ENCODE results near the gene PDSS1. TPM values are rescaled to one million over a fixed set of nuclear protein-coding genes. Genes with fewer than 3 reads are reported as not detected.

PDSS1 gene
- total and polyA plus RNA-seq, 9 of the 15 experiments (the other 6 are each of a cell fraction or from before 2014, with no cell fraction given), result 11.0 to 59.5 (median 45.3) TPM

DNA sequence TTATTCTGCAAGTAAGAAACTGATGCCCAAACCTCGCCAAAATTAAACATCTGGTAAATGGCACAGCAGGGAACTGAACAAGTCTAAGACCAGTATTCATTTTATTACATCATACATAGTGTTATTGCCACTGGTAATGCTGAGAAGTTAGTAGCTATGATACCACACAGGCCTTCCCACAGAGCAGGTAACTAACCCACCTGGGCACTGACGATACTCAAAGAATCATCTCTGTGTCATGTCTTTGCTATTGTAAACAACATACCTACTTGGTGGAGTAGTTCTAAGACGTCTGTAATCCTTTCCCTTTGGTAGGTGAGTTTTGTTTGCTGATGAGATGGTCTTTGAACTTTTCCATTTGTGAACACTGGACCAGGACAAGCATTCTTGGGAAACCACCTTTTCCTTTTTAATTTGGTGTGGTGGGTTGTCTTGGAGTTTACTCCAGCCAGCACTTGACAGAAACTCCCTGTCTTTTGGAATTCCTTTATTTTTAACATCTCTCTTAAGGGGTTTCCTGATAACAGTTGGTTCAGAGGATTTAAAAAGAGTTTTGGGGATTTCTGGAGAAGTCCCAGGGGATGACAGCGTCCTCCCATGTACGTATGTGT is 40.9 kb downstream of the PDSS1 start:
- WGBS (ENCODE audit: insufficient coverage, low coverage, missing lambda C conversion rate), result 94% methylated on average over 5 of the region's 5 CpGs
- BruUV-seq (replicated peaks), result no TSS peak
- H3K36me3 ChIP-seq (ENCODE audit: control insufficient read depth, insufficient read depth, low read length), result peaks cover 97% of the 10 kb centered on the region
- H3K9ac ChIP-seq (ENCODE audit: insufficient read depth in 1 of 2, low read depth in 2 of 2, low read length in 2 of 2), result no peak overlapping the region
- no peaks in the 10 kb centered on the region for H3K9me3 ChIP-seq (replicated peaks; ENCODE audit: control insufficient read depth, insufficient read depth, low read depth, low read length)
- no peak overlapping the region for H3K4me3 ChIP-seq
- no peaks in the 10 kb centered on the region for H3K27me3 ChIP-seq (ENCODE audit: control insufficient read depth in 2 of 2, insufficient read depth in 2 of 2, low read length in 2 of 2)
- no peaks in the 10 kb centered on the region for H3K9me1 ChIP-seq (ENCODE audit: control insufficient read depth, insufficient read depth, low read length)
- ATAC-seq, result no peak
- POLR2A ChIA-PET, result no interaction called here
- intact Hi-C loops (cut with micrococcal nuclease) (no loop called here), in situ Hi-C loops (cut with MboI) (no loop called here)
- H3K4me2 ChIP-seq (ENCODE audit: insufficient read depth, low read length), result no peak overlapping the region
- no peak for TF ChIP-seq KAT8 (IDR thresholded peaks at IDR 0.05; ENCODE audit: low read depth)
- TF ChIP-seq ELF4 (CRISPR knock-in tag; IDR thresholded peaks at IDR 0.05), result no peak
- TF ChIP-seq, protein P1, sequence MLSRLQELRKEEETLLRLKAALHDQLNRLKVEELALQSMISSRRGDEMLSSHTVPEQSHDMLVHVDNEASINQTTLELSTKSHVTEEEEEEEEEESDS (CRISPR knock-in tag; IDR thresholded peaks at IDR 0.05), result no peak
- no peak for TF ChIP-seq PHB (CRISPR knock-in tag; IDR thresholded peaks at IDR 0.05)
- TF ChIP-seq L3MBTL2 (IDR thresholded peaks at IDR 0.05), result no peak
- TF ChIP-seq ZNF274 (IDR thresholded peaks at IDR 0.05; ENCODE audit: borderline replicate concordance, low read depth, low read length), result no peak
- TF ChIP-seq ZNF764 (CRISPR knock-in tag; IDR thresholded peaks at IDR 0.05; ENCODE audit: low read depth), result no peak
- TF ChIP-seq RAD21 (CRISPR knock-in tag; conservative IDR thresholded peaks at IDR 0.05 in 1 of 2, IDR thresholded peaks at IDR 0.05 in 1 of 2), result no peak
- TF ChIP-seq NRF1 (conservative IDR thresholded peaks at IDR 0.05 in 1 of 2, IDR thresholded peaks at IDR 0.05 in 1 of 2), result no peak
- FAIRE-seq, result peak; percentile 40
- H3K4me1 ChIP-seq (replicated peaks in 1 of 2; ENCODE audit: control insufficient read depth in 2 of 2, insufficient read depth in 2 of 2, low read length in 2 of 2), result no peaks in the 10 kb centered on the region
- no peaks in the 10 kb centered on the region for H3K79me2 ChIP-seq (ENCODE audit: control insufficient read depth, insufficient read depth, low read length)
- DNase-seq (ENCODE audit: extremely low read depth in 1 of 4, low spot score in 3 of 4), result no peak
- no peaks in the 10 kb centered on the region for H4K20me1 ChIP-seq (replicated peaks; ENCODE audit: control insufficient read depth, insufficient read depth, low read length)
- H2AFZ ChIP-seq (ENCODE audit: low read depth, low read length), result no peak overlapping the region
- CTCF ChIA-PET (ENCODE audit: low intra/inter-chr PET ratio), result no interaction called here
- no peak overlapping the region for H3K27ac ChIP-seq (ENCODE audit: extremely low read depth, low read depth, low read length)

All from K562 (cell line).